Glutamatergic neuron (in vitro differentiated cells): ENCODE results near the gene KHDRBS1. TPM values are rescaled to one million over a fixed set of nuclear protein-coding genes. Genes with fewer than 3 reads are reported as not detected.

ENCODE experiments used
- DNase-seq: peaks from one replicate; pipeline ENCODE4 v3.0.0; 2022
- H3K27ac Mint-ChIP-seq: one replicate; pipeline ENCODE4 v1.8.0; 2020; ENCODE audit warnings: mild to moderate bottlenecking, mixed read lengths, inconsistent platforms; ENCODE audit not compliant: unreplicated experiment
- H3K27me3 Mint-ChIP-seq: one replicate; pipeline ENCODE4 v1.8.0; 2020; ENCODE audit warnings: mild to moderate bottlenecking, moderate library complexity, mixed read lengths, inconsistent platforms; ENCODE audit not compliant: unreplicated experiment
- H3K36me3 Mint-ChIP-seq: one replicate; pipeline ENCODE4 v1.8.0; 2020; ENCODE audit warnings: mild to moderate bottlenecking, mixed read lengths, inconsistent platforms; ENCODE audit not compliant: unreplicated experiment
- H3K4me1 Mint-ChIP-seq: one replicate; pipeline ENCODE4 v1.8.0; 2020; ENCODE audit warnings: mild to moderate bottlenecking, low read depth, mixed read lengths, inconsistent platforms; ENCODE audit not compliant: unreplicated experiment
- H3K4me3 Mint-ChIP-seq: one replicate; pipeline ENCODE4 v1.8.0; 2020; ENCODE audit warnings: mild to moderate bottlenecking, mixed read lengths, inconsistent platforms; ENCODE audit not compliant: unreplicated experiment
- H3K9me3 Mint-ChIP-seq: one replicate; pipeline ENCODE4 v1.8.0; 2020; ENCODE audit warnings: mild to moderate bottlenecking, moderate library complexity, mixed read lengths, inconsistent platforms; ENCODE audit not compliant: unreplicated experiment
- CTCF ChIP-seq: fragments of 200-600 bp; sonication (generic); IDR thresholded peaks from one replicate; pipeline ENCODE4 v1.5.0; 2021; ENCODE audit not compliant: partially characterized antibody, unreplicated experiment
- total RNA-seq: library from RNA; stranded (reverse); fragmentation: NEBNext Ultra II Directional; extraction: Animal tissue kit (Norgen Biotek cat#: 25700); gene quantifications from one replicate; pipeline ENCODE4 v1.2.1, GENCODE V29; 2021; ENCODE audit not compliant: unreplicated experiment

The KHDRBS1 gene
- total RNA-seq, 1 donor from 2014 or later: 266 TPM

- H3K9me3 Mint-ChIP-seq: peaks cover 4% of the 10 kb centered on the region
- no peak overlapping the region for H3K4me3 Mint-ChIP-seq
- H3K27me3 Mint-ChIP-seq: no peaks in the 10 kb centered on the region
- no peak overlapping the region for H3K27ac Mint-ChIP-seq
- peaks cover 3% of the 10 kb centered on the region for H3K4me1 Mint-ChIP-seq
- H3K36me3 Mint-ChIP-seq: no peaks in the 10 kb centered on the region
- no peak for DNase-seq
- TF ChIP-seq CTCF: no peak
Observed at GRCh38 chr1:32035119-32035518, 21.5 kb downstream of the KHDRBS1 start.

- H3K36me3 Mint-ChIP-seq: no peaks in the 10 kb centered on the region
- no peak overlapping the region for H3K4me3 Mint-ChIP-seq
- H3K4me1 Mint-ChIP-seq: peaks cover 3% of the 10 kb centered on the region
- no peak for TF ChIP-seq CTCF
- peaks cover 6% of the 10 kb centered on the region for H3K9me3 Mint-ChIP-seq
- no peak for DNase-seq
- H3K27me3 Mint-ChIP-seq: no peaks in the 10 kb centered on the region
- peak overlapping the region; percentile 10 for H3K27ac Mint-ChIP-seq
Observed at GRCh38 chr1:32040711-32041110, 27.0 kb downstream of the KHDRBS1 start.

GRCh38 chr1:32042330-32042729 is 28.7 kb downstream of the KHDRBS1 start:
- Mint-ChIP-seq H3K4me1 (peaks cover 3% of the 10 kb centered on the region), H3K27ac (peak overlapping the region; percentile 59), H3K36me3 (no peaks in the 10 kb centered on the region), H3K4me3 (no peak overlapping the region), H3K27me3 (no peaks in the 10 kb centered on the region), H3K9me3 (peaks cover 6% of the 10 kb centered on the region)
- TF ChIP-seq CTCF: no peak
- no peak for DNase-seq

- peaks cover 3% of the 10 kb centered on the region for H3K4me1 Mint-ChIP-seq
- peaks cover 7% of the 10 kb centered on the region for H3K9me3 Mint-ChIP-seq
- no peak for TF ChIP-seq CTCF
- no peaks in the 10 kb centered on the region for H3K27me3 Mint-ChIP-seq
- H3K4me3 Mint-ChIP-seq: no peak overlapping the region
- no peak overlapping the region for H3K27ac Mint-ChIP-seq
- DNase-seq: no peak
- no peaks in the 10 kb centered on the region for H3K36me3 Mint-ChIP-seq
Observed at GRCh38 chr1:32044234-32044633, 30.6 kb downstream of the KHDRBS1 start.

- no peaks in the 10 kb centered on the region for H3K36me3 Mint-ChIP-seq
- TF ChIP-seq CTCF: no peak
- H3K27me3 Mint-ChIP-seq: no peaks in the 10 kb centered on the region
Observed at GRCh38 chr1:32045772-32046171, 32.1 kb downstream of the KHDRBS1 start.

More at GRCh38 chr1:32045772-32046171, 32.1 kb downstream of the KHDRBS1 start:
- Mint-ChIP-seq H3K4me3 (no peak overlapping the region), H3K9me3 (peaks cover 5% of the 10 kb centered on the region), H3K4me1 (no peaks in the 10 kb centered on the region), H3K27ac (no peak overlapping the region)
- DNase-seq: no peak
